ENCODE measurements around the gene CEACAM20.

DNA sequence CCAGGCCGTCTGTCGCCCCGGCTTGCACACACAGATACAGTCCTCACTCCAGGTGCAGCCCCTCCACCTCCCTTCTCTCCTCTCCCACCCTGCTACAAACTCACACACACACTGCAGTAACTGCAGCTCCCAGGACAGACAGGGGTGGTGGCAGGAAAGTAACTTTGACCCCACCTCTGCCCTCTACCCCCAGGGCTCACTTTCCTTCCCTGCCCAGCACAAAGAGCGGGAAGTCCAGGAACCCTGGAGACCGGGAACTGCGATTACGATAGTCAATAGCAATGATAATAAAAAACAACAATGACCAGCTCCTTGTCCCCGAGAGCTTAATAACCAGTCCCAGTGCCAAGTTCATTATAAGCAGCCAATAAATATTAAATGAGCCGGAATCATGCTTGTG, at the start of gene CEACAM20:
- TF ChIP-seq, protein P1, sequence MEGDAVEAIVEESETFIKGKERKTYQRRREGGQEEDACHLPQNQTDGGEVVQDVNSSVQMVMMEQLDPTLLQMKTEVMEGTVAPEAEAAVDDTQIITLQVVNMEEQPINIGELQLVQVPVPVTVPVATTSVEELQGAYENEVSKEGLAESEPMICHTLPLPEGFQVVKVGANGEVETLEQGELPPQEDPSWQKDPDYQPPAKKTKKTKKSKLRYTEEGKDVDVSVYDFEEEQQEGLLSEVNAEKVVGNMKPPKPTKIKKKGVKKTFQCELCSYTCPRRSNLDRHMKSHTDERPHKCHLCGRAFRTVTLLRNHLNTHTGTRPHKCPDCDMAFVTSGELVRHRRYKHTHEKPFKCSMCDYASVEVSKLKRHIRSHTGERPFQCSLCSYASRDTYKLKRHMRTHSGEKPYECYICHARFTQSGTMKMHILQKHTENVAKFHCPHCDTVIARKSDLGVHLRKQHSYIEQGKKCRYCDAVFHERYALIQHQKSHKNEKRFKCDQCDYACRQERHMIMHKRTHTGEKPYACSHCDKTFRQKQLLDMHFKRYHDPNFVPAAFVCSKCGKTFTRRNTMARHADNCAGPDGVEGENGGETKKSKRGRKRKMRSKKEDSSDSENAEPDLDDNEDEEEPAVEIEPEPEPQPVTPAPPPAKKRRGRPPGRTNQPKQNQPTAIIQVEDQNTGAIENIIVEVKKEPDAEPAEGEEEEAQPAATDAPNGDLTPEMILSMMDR (IDR thresholded peaks at IDR 0.05; ENCODE audit: insufficient read depth, low read length): no peak
- TF ChIP-seq POLR2AphosphoS5 (IDR thresholded peaks at IDR 0.05; ENCODE audit: low read depth) (no peak), SPI1 (IDR thresholded peaks at IDR 0.05; ENCODE audit: borderline replicate concordance, low read depth) (no peak), REST (IDR thresholded peaks at IDR 0.05; ENCODE audit: insufficient replicate concordance, low read depth) (no peak), GABPA (IDR thresholded peaks at IDR 0.05; ENCODE audit: low read depth) (no peak)

Data from HL-60 (cell line).